Glomerular visceral epithelial cell (primary cell): ENCODE results near the gene MAJIN.
"Not testable (repeated sequence)": the region's sequence is repeated elsewhere in the genome, so short reads cannot be mapped to it uniquely, and the experiment has no call there.

Experiments used
- DNase-seq: peaks from one replicate; pipeline ENCODE4 v3.0.0-alpha.2; 2016; ENCODE audit errors: extremely low spot score

Gene MAJIN

GRCh38 chr11:64990222-64990923 lies 18.5 kb upstream of the MAJIN start:
- no peak for DNase-seq

GRCh38 chr11:64989416-64989815 lies 17.5 kb upstream of the MAJIN start:
- DNase-seq, result no peak

- no peak for DNase-seq
Observed at GRCh38 chr11:64987998-64988854, 16.3 kb upstream of the MAJIN start.

- not testable (repeated sequence) for DNase-seq
Observed at GRCh38 chr11:64983339-64983738, 11.4 kb upstream of the MAJIN start.

- DNase-seq, result no peak
Observed at GRCh38 chr11:64976651-64977050, 4.7 kb upstream of the MAJIN start.

- no peak for DNase-seq
Observed at GRCh38 chr11:64974124-64974523, 2.2 kb upstream of the MAJIN start.

- peak; percentile 19 for DNase-seq
Observed at GRCh38 chr11:64970731-64971151, 1.2 kb downstream of the MAJIN start.

- peak; percentile 63 for DNase-seq
Observed at GRCh38 chr11:64969209-64969608, 2.7 kb downstream of the MAJIN start.

- DNase-seq, result no peak
Observed at GRCh38 chr11:64967375-64967774, 4.5 kb downstream of the MAJIN start.

- no peak for DNase-seq
Observed at GRCh38 chr11:64963072-64963631, 8.8 kb downstream of the MAJIN start.

- no peak for DNase-seq
Observed at GRCh38 chr11:64960719-64961118, 11.2 kb downstream of the MAJIN start.

- DNase-seq, result no peak
Observed at GRCh38 chr11:64959498-64959897, 12.4 kb downstream of the MAJIN start.

- DNase-seq, result no peak
Observed at GRCh38 chr11:64954201-64954600, 17.7 kb downstream of the MAJIN start.

GRCh38 chr11:64951529-64951928 lies 20.4 kb downstream of the MAJIN start:
- no peak for DNase-seq

- DNase-seq, result no peak
Observed at GRCh38 chr11:64947208-64947814, 24.6 kb downstream of the MAJIN start.

- DNase-seq, result no peak
Observed at GRCh38 chr11:64936539-64936938, 35.4 kb downstream of the MAJIN start.

- DNase-seq, result no peak
Observed at GRCh38 chr11:64935359-64936081, 36.4 kb downstream of the MAJIN start, which contains the start of gene GPHA2. Gene GPHA2, minus strand, starts transcription at chr11:64935893. Its CDS starts 433 bp downstream, at chr11:64935460.

GRCh38 chr11:64934682-64935358 lies 37.1 kb downstream of the MAJIN start:
- no peak for DNase-seq

- no peak for DNase-seq
Observed at GRCh38 chr11:64933935-64934681, 37.8 kb downstream of the MAJIN start.
